GM19397 (cell line): ENCODE results near the gene CPNE7.

Experiments
- ATAC-seq: cut with Tn5 transposase; IDR thresholded peaks from one replicate; pipeline ENCODE4 v1.9.1; 2021; ENCODE audit warnings: mild to moderate bottlenecking, moderate library complexity; ENCODE audit not compliant: unreplicated experiment

CPNE7 gene

DNA sequence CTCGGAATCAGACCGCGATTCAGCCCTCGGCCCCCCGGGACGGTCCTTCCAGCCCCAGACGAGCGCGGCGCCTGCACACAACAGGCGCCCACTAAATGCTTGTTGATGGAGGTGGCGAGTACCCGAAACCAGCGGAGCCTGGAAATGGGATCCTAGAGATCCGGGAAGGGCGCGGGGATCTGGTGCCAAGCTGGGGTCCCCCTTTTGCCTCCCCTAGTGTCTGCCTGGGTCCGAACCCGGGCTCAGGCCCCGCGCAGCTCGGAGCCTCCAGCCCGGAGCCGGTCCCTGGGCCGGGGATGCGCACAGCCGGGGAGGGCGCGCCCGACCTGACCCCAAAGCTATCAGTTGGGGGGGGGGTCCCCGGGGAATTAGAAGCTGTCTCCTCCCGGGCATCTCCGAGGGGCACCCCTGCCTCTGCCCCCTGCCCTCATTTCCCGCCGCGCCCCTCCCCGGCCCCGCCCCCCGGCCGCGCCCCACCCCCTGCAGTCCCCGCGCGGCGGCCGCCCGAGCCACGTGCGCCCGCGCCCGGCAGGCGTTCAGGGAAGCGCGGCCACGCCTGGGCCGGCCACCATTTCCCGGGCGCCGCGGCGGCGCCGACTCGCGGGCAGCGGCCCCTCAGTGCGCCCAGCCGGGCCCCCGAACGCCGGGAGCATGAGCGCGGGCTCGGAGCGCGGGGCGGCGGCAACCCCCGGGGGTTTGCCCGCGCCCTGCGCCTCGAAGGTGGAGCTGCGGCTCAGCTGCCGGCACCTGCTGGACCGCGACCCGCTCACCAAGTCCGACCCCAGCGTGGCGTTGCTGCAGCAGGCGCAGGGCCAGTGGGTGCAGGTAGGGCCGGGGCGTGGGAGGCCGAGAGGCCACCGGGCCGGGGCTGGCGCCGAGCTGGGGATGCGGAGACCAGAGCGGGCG lies at the start of gene CPNE7:
TSS of gene CPNE7 (plus strand) at position 512 of the 906 bp plus-strand sequence. CDS start at position 652, 140 bp downstream.
- no peak for ATAC-seq

DNA sequence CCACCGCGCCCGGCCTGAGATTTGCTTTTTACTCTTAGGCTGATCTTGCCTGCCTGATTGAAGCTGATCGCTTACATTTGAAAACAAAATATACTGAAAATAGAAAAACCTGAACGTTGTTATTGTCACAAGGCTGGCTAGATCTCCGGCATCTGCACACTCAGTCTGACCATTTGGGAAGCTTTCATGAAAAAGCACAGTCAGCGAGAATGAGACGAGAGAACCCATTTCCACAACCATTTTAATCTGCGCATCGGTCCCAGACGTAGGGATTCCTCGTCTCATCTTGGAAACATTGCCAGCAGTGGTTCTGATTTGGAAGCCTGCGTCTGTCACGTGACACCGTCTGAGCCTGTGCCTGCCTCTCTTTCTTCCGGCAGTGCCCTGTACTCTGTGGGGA lies 46.5 kb upstream of the CPNE7 start:
- no peak for ATAC-seq

- ATAC-seq: no peak
Measured at GRCh38 chr16:89530401-89531381, 44.9 kb upstream of the CPNE7 start.

DNA sequence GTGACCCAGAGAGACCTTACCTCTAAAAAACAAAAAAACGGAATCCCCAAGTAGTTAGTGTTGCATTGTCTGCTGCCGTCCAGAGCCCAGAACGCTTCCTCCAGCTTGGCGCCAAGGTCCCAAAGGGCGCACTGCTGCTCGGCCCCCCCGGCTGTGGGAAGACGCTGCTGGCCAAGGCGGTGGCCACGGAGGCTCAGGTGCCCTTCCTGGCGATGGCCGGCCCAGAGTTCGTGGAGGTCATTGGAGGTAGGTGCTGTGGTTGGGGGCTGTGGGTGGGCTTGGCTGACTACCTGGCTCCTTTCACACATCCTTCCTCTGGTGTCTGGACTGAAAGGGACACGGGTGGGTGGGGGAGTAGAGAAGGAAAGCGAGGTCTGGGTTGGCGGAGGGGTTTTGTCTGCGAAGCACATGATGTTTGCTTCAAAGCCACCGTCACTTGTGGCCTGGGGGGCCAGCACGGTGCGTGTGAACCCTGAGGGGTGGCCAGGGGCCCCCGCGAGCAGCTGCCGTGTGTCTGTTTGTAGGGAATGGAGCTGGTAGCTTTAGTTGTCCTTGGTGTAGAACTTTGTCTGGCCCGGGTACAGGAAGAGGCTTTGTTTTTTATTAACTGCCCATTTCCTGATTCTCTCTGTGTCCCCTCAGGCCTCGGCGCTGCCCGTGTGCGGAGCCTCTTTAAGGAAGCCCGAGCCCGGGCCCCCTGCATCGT lies 43.6 kb upstream of the CPNE7 start:
- ATAC-seq: no peak

DNA sequence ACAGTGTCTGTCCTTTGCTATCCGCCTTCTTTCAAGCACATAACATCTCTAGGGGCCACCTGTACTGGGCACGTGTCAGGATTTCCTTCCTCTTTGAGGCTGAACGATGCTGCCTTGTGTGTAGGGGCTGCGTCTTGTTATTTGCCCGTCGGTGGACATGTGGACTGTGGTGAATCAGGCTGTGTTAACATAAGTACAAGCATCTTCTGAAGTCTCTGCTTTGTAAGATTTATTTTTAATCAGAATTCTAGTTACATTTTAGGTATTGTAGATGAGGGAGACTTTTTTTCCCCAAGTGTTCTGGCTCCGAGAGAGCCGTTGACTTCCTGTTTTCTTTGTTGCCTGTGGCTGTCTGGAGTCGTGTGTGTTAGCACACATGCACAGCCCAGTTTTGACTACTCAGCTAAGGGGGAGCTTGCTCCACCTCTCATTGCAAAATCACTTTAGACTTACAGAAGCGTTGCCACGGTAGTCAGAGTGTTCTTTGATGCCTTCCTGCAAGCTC lies 41.3 kb upstream of the CPNE7 start:
- no peak for ATAC-seq

GRCh38 chr16:89536371-89536770 lies 39.2 kb upstream of the CPNE7 start:
- no peak for ATAC-seq

- no peak for ATAC-seq
Measured at GRCh38 chr16:89536886-89537548, 38.5 kb upstream of the CPNE7 start.

GRCh38 chr16:89537549-89537925 lies 38.0 kb upstream of the CPNE7 start:
- ATAC-seq: no peak

DNA sequence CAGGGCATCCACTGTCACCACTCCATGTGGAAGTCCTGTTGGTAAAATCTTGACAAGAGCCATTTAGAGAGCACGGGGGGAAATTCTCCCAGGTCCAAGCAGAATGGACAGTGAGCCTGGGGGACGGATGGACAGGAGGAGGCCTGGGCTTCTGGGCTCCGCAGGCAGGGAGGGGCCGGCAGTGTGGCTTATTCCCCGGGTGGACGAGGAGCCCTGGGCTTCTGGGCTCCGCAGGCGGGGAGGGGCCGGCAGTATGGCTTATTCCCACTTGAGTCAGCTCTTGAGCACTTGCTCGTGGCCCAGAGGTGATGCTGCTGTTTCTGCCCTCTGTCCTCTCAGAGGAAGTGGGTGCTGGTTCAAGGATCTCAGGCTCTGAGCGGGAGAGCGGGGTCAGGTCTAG lies 37.3 kb upstream of the CPNE7 start:
- no peak for ATAC-seq

DNA sequence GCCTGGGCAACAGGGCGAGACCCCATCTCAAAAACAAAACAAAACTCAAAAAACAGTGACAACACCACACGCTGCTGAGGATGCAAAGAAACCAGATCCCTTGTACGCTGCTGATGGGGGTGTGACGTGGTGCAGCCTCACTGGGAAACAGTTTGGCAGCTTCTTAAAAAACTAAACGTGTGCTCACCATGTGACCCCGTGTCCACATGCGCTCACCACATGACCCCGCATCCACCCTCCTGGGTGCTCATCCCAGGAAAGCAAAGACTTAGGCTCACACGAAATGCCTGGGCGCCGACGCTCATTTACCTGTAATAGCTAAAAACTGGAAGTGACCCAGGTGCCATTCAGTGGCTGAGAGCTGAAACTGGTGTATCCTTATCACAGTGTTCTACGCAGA lies 35.0 kb upstream of the CPNE7 start:
- ATAC-seq: no peak

GRCh38 chr16:89541792-89542191 lies 33.8 kb upstream of the CPNE7 start:
- ATAC-seq: no peak

DNA sequence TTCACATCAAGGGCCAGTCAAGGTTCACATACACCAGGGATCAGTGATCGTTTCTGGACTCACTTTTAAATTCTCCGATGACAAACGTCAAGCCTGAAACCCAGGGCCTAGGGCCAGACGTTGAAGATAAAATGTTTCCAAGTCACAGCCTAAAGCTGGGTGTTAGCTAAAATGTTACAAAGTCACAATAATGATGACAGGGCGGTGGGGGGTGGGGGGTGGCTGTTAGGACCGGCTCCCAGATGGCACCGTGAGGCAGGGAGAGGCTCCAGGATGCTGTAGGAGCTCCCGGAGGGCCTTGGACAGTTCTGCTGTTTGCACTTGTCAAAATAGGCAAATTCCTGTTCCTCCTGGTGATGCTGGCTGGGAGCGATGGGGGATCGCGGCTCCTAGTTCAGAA lies 31.4 kb upstream of the CPNE7 start:
- no peak for ATAC-seq

GRCh38 chr16:89544713-89545043 lies 30.9 kb upstream of the CPNE7 start:
- no peak for ATAC-seq

GRCh38 chr16:89545044-89545830 lies 30.3 kb upstream of the CPNE7 start:
- no peak for ATAC-seq

DNA sequence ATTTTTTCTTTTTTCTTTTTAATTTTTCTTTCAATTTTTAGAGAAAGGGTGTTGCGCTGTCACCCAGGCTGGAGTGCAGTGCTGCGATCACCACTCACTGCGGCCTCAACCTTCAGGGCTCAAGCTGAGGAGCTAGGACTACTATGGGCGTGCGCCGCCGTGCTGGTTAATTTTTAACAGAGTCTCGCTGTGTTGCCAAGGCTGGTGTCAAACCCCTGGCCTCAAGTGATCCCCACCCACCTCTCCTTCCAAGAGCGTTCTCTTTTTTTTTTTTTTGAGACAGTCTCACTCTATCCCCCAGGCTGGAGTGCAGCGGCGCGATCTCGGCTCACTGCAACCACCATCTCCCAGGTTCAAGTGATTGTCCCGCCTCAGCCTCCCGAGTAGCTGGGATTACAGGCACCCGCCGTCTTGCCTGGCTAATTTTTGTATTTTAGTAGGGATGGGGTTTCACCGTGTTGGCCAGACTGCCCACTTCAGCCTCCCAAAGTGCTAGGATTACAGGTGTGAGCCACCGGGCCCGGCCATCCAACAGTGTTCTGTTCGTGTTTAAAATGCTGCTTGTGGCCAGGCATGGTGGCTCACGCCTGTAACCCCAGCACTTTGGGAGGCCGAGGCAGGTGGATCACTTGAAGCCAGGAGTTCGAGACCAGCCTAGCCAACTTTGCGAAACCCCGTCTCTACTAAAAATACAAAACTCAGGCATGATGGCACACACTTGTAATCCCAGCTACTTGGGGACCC lies 29.6 kb upstream of the CPNE7 start:
- ATAC-seq: no peak

GRCh38 chr16:89546781-89547180 lies 28.8 kb upstream of the CPNE7 start:
- no peak for ATAC-seq

GRCh38 chr16:89547291-89547690 lies 28.3 kb upstream of the CPNE7 start:
- no peak for ATAC-seq

DNA sequence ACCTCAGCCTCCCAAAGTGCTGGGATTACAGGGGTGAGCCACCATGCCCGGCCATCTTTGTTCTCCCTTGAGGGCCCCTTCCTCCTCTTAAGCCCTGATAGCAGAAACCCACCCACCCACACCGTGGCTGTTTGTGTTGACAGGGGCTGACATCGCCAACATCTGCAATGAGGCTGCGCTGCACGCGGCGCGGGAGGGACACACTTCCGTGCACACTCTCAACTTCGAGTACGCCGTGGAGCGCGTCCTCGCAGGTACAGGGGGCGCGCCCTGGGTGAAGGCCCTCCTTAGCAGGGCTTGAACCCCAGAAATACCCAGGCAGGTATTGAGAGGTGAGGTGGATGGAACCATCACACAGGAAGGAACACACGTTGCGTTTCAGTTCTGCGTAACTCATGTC lies 27.7 kb upstream of the CPNE7 start:
- ATAC-seq: no peak
